H9 (cell line): ENCODE data around the gene POLL. TPM values are rescaled to one million over a fixed set of nuclear protein-coding genes. Genes with fewer than 3 reads are reported as not detected.

Experiments
- DNase-seq: peaks from one replicate; pipeline ENCODE4 v3.0.0-alpha.2; 2017
- H2AFZ ChIP-seq: one replicate; pipeline ENCODE4 v1.6.1; 2013; ENCODE audit warnings: mild to moderate bottlenecking, low read length, control low read depth, moderate library complexity
- H2AK5ac ChIP-seq: 2 replicates; pipeline ENCODE4 v1.6.1; 2013; ENCODE audit warnings: low read length, control low read depth, mixed read lengths; ENCODE audit not compliant: insufficient read length
- H2BK120ac ChIP-seq: one replicate; pipeline ENCODE4 v1.6.1; 2013; ENCODE audit warnings: low read depth, mild to moderate bottlenecking, low read length, control low read depth, inconsistent platforms; ENCODE audit not compliant: poor library complexity, severe bottlenecking
- H2BK12ac ChIP-seq: 2 replicates; pipeline ENCODE4 v1.6.1; 2013; ENCODE audit warnings: low read length, control low read depth, mixed read lengths, low read depth; ENCODE audit not compliant: insufficient read length
- H2BK15ac ChIP-seq: 2 replicates; pipeline ENCODE4 v1.6.1; 2013; ENCODE audit warnings: low read depth, low read length, control low read depth
- H2BK20ac ChIP-seq: one replicate; pipeline ENCODE4 v1.6.1; 2013; ENCODE audit warnings: low read depth, mild to moderate bottlenecking, low read length, control low read depth, inconsistent platforms; ENCODE audit not compliant: poor library complexity, severe bottlenecking
- H2BK5ac ChIP-seq: 2 replicates; pipeline ENCODE4 v1.6.1; 2013; ENCODE audit warnings: low read length, control low read depth, mixed read lengths; ENCODE audit not compliant: insufficient read length
- H3K14ac ChIP-seq: 2 replicates; pipeline ENCODE4 v1.6.1; 2013; ENCODE audit warnings: low read length, control low read depth; ENCODE audit not compliant: insufficient read depth
- H3K18ac ChIP-seq: 2 replicates; pipeline ENCODE4 v1.6.1; 2013; ENCODE audit warnings: low read depth, mild to moderate bottlenecking, mixed read lengths, low read length, control low read depth; ENCODE audit not compliant: insufficient read length
- H3K23ac ChIP-seq: 2 replicates; pipeline ENCODE4 v1.6.1; 2013; ENCODE audit warnings: low read length, control low read depth, mixed read lengths, low read depth; ENCODE audit not compliant: insufficient read length
- H3K23me2 ChIP-seq: 2 replicates; pipeline ENCODE4 v1.6.1; 2013; ENCODE audit warnings: low read depth, mild to moderate bottlenecking, mixed read lengths, low read length, control low read depth; ENCODE audit not compliant: insufficient read length, poor library complexity, severe bottlenecking
- H3K27ac ChIP-seq: 2 replicates; pipeline ENCODE4 v1.5.1; 2013; ENCODE audit warnings: low read length, control low read depth, mixed read lengths, low read depth; ENCODE audit not compliant: insufficient read length
- H3K27me3 ChIP-seq: 2 replicates; pipeline ENCODE4 v1.6.1; 2013; ENCODE audit warnings: low read length, control low read depth, inconsistent platforms; ENCODE audit not compliant: insufficient read depth
- H3K4ac ChIP-seq: 2 replicates; pipeline ENCODE4 v1.6.1; 2013; ENCODE audit warnings: low read depth, mild to moderate bottlenecking, control low read depth, inconsistent platforms, low read length, moderate library complexity
- H3K4me1 ChIP-seq: 2 replicates; pipeline ENCODE4 v1.6.1; 2013; ENCODE audit warnings: low read length, control low read depth, inconsistent platforms; ENCODE audit not compliant: insufficient read depth
- H3K4me2 ChIP-seq: 2 replicates; pipeline ENCODE4 v1.6.1; 2013; ENCODE audit warnings: low read length, control low read depth, mixed read lengths; ENCODE audit not compliant: insufficient read length, insufficient read depth
- H3K56ac ChIP-seq: 2 replicates; pipeline ENCODE4 v1.6.1; 2013; ENCODE audit warnings: low read depth, mild to moderate bottlenecking, mixed read lengths, low read length, control low read depth; ENCODE audit not compliant: insufficient read length
- H3K79me1 ChIP-seq: 2 replicates; pipeline ENCODE4 v1.6.1; 2013; ENCODE audit warnings: low read depth, mild to moderate bottlenecking, moderate library complexity, low read length, control low read depth, inconsistent platforms; ENCODE audit not compliant: insufficient read depth, poor library complexity, severe bottlenecking
- H3K79me2 ChIP-seq: 2 replicates; pipeline ENCODE4 v1.6.1; 2013; ENCODE audit warnings: low read length, control low read depth, inconsistent platforms; ENCODE audit not compliant: insufficient read depth
- H3K9ac ChIP-seq: 2 replicates; pipeline ENCODE4 v1.6.1; 2013; ENCODE audit warnings: low read length, control low read depth, mixed read lengths; ENCODE audit not compliant: insufficient read length; ENCODE audit errors: extremely low read depth
- H3K9me3 ChIP-seq: one replicate; pipeline ENCODE4 v1.6.1; 2013; ENCODE audit warnings: low read depth, low read length, inconsistent platforms; ENCODE audit not compliant: control insufficient read depth
- H3T11ph ChIP-seq: one replicate; pipeline ENCODE4 v1.6.1; 2013; ENCODE audit warnings: mild to moderate bottlenecking, low read length, control low read depth, inconsistent platforms
- H4K20me1 ChIP-seq: one replicate; pipeline ENCODE4 v1.6.1; 2013; ENCODE audit not compliant: control insufficient read depth, insufficient read length, insufficient read depth
- H4K5ac ChIP-seq: 2 replicates; pipeline ENCODE4 v1.6.1; 2013; ENCODE audit warnings: low read depth, mild to moderate bottlenecking, mixed read lengths, low read length, control low read depth; ENCODE audit not compliant: insufficient read length
- H4K8ac ChIP-seq: replicated peaks from 2 replicates; pipeline ENCODE4 v1.6.1; 2013; ENCODE audit warnings: low read length, control low read depth, mixed read lengths, low read depth; ENCODE audit not compliant: insufficient read length
- H4K91ac ChIP-seq: 2 replicates; pipeline ENCODE4 v1.6.1; 2013; ENCODE audit warnings: low read depth, mild to moderate bottlenecking, moderate library complexity, mixed read lengths, low read length, control low read depth; ENCODE audit not compliant: insufficient read length
- H3K27ac Mint-ChIP-seq, 3 experiments: 2 replicates in 2 of 3; 3 replicates in 1 of 3; pipeline ENCODE4 v1.8.0; 2020 to 2021; ENCODE audit warnings: mixed read lengths in 3 of 3, mild to moderate bottlenecking in 1 of 3, moderate library complexity in 1 of 3
- H3K27me3 Mint-ChIP-seq: 2 replicates; pipeline ENCODE4 v1.8.0; 2021; ENCODE audit warnings: low read depth, mild to moderate bottlenecking, moderate library complexity, mixed read lengths
- H3K36me3 Mint-ChIP-seq, 3 experiments: 2 replicates in 2 of 3; 3 replicates in 1 of 3; pipeline ENCODE4 v1.8.0; 2020 to 2021; ENCODE audit warnings: low read depth in 3 of 3, mixed read lengths in 3 of 3; ENCODE audit not compliant: insufficient read depth in 1 of 3
- H3K4me1 Mint-ChIP-seq, 2 experiments: 2 replicates each; pipeline ENCODE4 v1.8.0; 2020; ENCODE audit warnings: mixed read lengths in 2 of 2
- H3K4me3 Mint-ChIP-seq, 2 experiments: 2 replicates in 1 of 2; 3 replicates in 1 of 2; pipeline ENCODE4 v1.8.0; 2020 to 2021; ENCODE audit warnings: mild to moderate bottlenecking in 2 of 2, mixed read lengths in 2 of 2, moderate library complexity in 1 of 2
- H3K9me3 Mint-ChIP-seq, 2 experiments: 2 replicates in 1 of 2; 3 replicates in 1 of 2; pipeline ENCODE4 v1.8.0; 2020; ENCODE audit warnings: mild to moderate bottlenecking in 2 of 2, mixed read lengths in 2 of 2, moderate library complexity in 1 of 2
- CTCF ChIP-seq: fragments of 200-600 bp; sonication (generic); conservative IDR thresholded peaks from 3 replicates; pipeline ENCODE4 v1.8.0; 2021; ENCODE audit warnings: antibody characterized with exemption, mild to moderate bottlenecking
- total RNA-seq: library from RNA; stranded (reverse); gene quantifications from 2 replicates; pipeline ENCODE4 v1.2.1, GENCODE V29; 2021

POLL gene
- total RNA-seq, 1 experiment from 2014 or later = 30.8 TPM

GRCh38 chr10:101536800-101537199 lies 51.3 kb downstream of the POLL start:
- Histone ChIP-seq H3T11ph (no peak overlapping the region), H3K18ac (no peak overlapping the region), H2BK20ac (no peak overlapping the region), H3K9ac (no peak overlapping the region), H2BK12ac (no peak overlapping the region), H3K4ac (no peak overlapping the region), H3K4me1 (no peaks in the 10 kb centered on the region), H3K79me1 (no peaks in the 10 kb centered on the region), H3K14ac (no peak overlapping the region), H2BK15ac (no peak overlapping the region), H3K56ac (no peak overlapping the region), H4K91ac (no peak overlapping the region), H4K8ac (no peak overlapping the region), H3K23ac (no peak overlapping the region), H2BK5ac (no peak overlapping the region), H4K20me1 (no peaks in the 10 kb centered on the region), H3K4me2 (no peak overlapping the region), H3K27me3 (no peaks in the 10 kb centered on the region), H3K79me2 (no peaks in the 10 kb centered on the region), H2AK5ac (no peak overlapping the region), H3K9me3 (no peaks in the 10 kb centered on the region), H3K23me2 (no peaks in the 10 kb centered on the region), H2BK120ac (no peak overlapping the region), H4K5ac (no peak overlapping the region), H2AFZ (no peak overlapping the region), H3K27ac (no peak overlapping the region)
- Mint-ChIP-seq H3K36me3 (peaks cover 0 to 11% (median 7%) of the 10 kb centered on the region in 3 experiments; a peak in 4 of 7 replicates), H3K4me1 (peaks cover 0 to 4% of the 10 kb centered on the region in 2 experiments; a peak in 1 of 4 replicates), H3K27ac (no peak overlapping the region), H3K9me3 (no peaks in the 10 kb centered on the region), H3K4me3 (no peak overlapping the region), H3K27me3 (no peaks in the 10 kb centered on the region)
- peak; percentile 82 for TF ChIP-seq CTCF
- no peak for DNase-seq
